Hematopoietic multipotent progenitor cell treated with erythropoietin and hydrocortisone succinate and interleukin-3 and kit ligand, for 17 days (in vitro differentiated cells): Measurements from ENCODE around the gene TCP11L2.
"Not testable (repeated sequence)": the region's sequence is repeated elsewhere in the genome, so short reads cannot be mapped to it uniquely, and the experiment has no call there.

Source experiments
- DNase-seq: peaks from one replicate; pipeline ENCODE4 v3.0.0-alpha.2; 2015; ENCODE audit warnings: low spot score

Gene TCP11L2

GRCh38 chr12:106284358-106285105 is 18.0 kb upstream of the TCP11L2 start:
- DNase-seq = no peak

- no peak for DNase-seq
Observed at GRCh38 chr12:106285982-106286381, 16.6 kb upstream of the TCP11L2 start.

GRCh38 chr12:106286576-106287162 is 15.9 kb upstream of the TCP11L2 start:
- DNase-seq = not testable (repeated sequence)

- no peak for DNase-seq
Observed at GRCh38 chr12:106287364-106287763, 15.2 kb upstream of the TCP11L2 start.

- DNase-seq = no peak
Observed at GRCh38 chr12:106288101-106288493, 14.4 kb upstream of the TCP11L2 start.

- DNase-seq = no peak
Observed at GRCh38 chr12:106288494-106289195, 13.9 kb upstream of the TCP11L2 start.

GRCh38 chr12:106289196-106289681 is 13.3 kb upstream of the TCP11L2 start:
- no peak for DNase-seq

- no peak for DNase-seq
Observed at GRCh38 chr12:106290666-106291065, 11.9 kb upstream of the TCP11L2 start.

- no peak for DNase-seq
Observed at GRCh38 chr12:106291342-106291741, 11.2 kb upstream of the TCP11L2 start.

- DNase-seq = no peak
Observed at GRCh38 chr12:106292339-106292738, 10.2 kb upstream of the TCP11L2 start.

GRCh38 chr12:106296179-106296877 is 6.2 kb upstream of the TCP11L2 start:
- DNase-seq = no peak

- no peak for DNase-seq
Observed at GRCh38 chr12:106297075-106297474, 5.5 kb upstream of the TCP11L2 start.

GRCh38 chr12:106297681-106298080 is 4.9 kb upstream of the TCP11L2 start:
- no peak for DNase-seq

- DNase-seq = peak; percentile 51
Observed at GRCh38 chr12:106299202-106299774, 3.2 kb upstream of the TCP11L2 start.

- peak; percentile 75 for DNase-seq
Observed at GRCh38 chr12:106300761-106301160, 1.8 kb upstream of the TCP11L2 start.

GRCh38 chr12:106301241-106301610 is 1.3 kb upstream of the TCP11L2 start:
- DNase-seq = no peak

GRCh38 chr12:106301611-106302321 is 767 bp upstream of the TCP11L2 start:
- peak; percentile 99 for DNase-seq

- peak; percentile 85 for DNase-seq
Observed at GRCh38 chr12:106303202-106303820, 778 bp downstream of the TCP11L2 start.

- DNase-seq = no peak
Observed at GRCh38 chr12:106304001-106304421, 1.5 kb downstream of the TCP11L2 start.

GRCh38 chr12:106304797-106305196 is 2.3 kb downstream of the TCP11L2 start:
- peak; percentile 38 for DNase-seq

- DNase-seq = no peak
Observed at GRCh38 chr12:106305376-106305775, 2.8 kb downstream of the TCP11L2 start.
